OCI-LY1 (cell line): ENCODE data around the gene CACNA2D1.

Experiments used
- H2AFZ ChIP-seq: fragments of 200-600 bp; sonication (generic), shearing (Covaris generic); 2 replicates; pipeline ENCODE4 v1.6.0; 2014; ENCODE audit warnings: antibody characterized with exemption, mild to moderate bottlenecking, low read length
- H3F3A ChIP-seq: fragments of 200-600 bp; sonication (generic), shearing (Covaris generic); 2 replicates; pipeline ENCODE4 v1.6.0; 2014; ENCODE audit warnings: mild to moderate bottlenecking, antibody characterized with exemption, low read length, moderate library complexity; ENCODE audit not compliant: insufficient read depth
- H3K27ac ChIP-seq: fragments of 200-600 bp; sonication (generic); 2 replicates; pipeline ENCODE4 v1.5.1; 2014; ENCODE audit warnings: low read length, mixed run types, mild to moderate bottlenecking, low read depth; ENCODE audit not compliant: poor library complexity, severe bottlenecking
- H3K27me3 ChIP-seq: fragments of 200-600 bp; sonication (generic); 2 replicates; pipeline ENCODE4 v1.6.0; 2014; ENCODE audit warnings: antibody characterized with exemption, mild to moderate bottlenecking, low read length, moderate library complexity; ENCODE audit not compliant: insufficient read depth
- H3K36me3 ChIP-seq: fragments of 200-600 bp; sonication (generic); 2 replicates; pipeline ENCODE4 v1.6.1; 2014; ENCODE audit warnings: mild to moderate bottlenecking, antibody characterized with exemption, low read length, moderate library complexity, mixed read lengths; ENCODE audit not compliant: insufficient read depth
- H3K4me1 ChIP-seq: fragments of 200-600 bp; sonication (generic); 2 replicates; pipeline ENCODE4 v1.5.1; 2014; ENCODE audit warnings: mild to moderate bottlenecking, low read length, moderate library complexity; ENCODE audit not compliant: insufficient read depth, severe bottlenecking
- H3K4me2 ChIP-seq: fragments of 200-600 bp; sonication (generic), shearing (Covaris generic); 2 replicates; pipeline ENCODE4 v1.6.1; 2014; ENCODE audit warnings: low read length
- H3K4me3 ChIP-seq: fragments of 200-600 bp; sonication (generic); 2 replicates; pipeline ENCODE4 v1.5.1; 2014; ENCODE audit warnings: low read length, low read depth, mild to moderate bottlenecking, mixed read lengths; ENCODE audit not compliant: poor library complexity, severe bottlenecking
- H3K79me2 ChIP-seq: fragments of 200-600 bp; shearing (Covaris generic); 2 replicates; pipeline ENCODE4 v1.6.1; 2016; ENCODE audit warnings: mixed run types, low read length, mixed read lengths; ENCODE audit not compliant: insufficient read depth
- H3K9ac ChIP-seq: fragments of 200-600 bp; sonication (generic), shearing (Covaris generic); 2 replicates; pipeline ENCODE4 v1.6.1; 2014; ENCODE audit warnings: mild to moderate bottlenecking, low read length, mixed read lengths
- H3K9me2 ChIP-seq: fragments of 200-600 bp; sonication (generic), shearing (Covaris generic); 2 replicates; pipeline ENCODE4 v1.6.1; 2014; ENCODE audit warnings: low read depth, mild to moderate bottlenecking, low read length, mixed read lengths
- H3K9me3 ChIP-seq: fragments of 200-600 bp; shearing (Covaris generic); 2 replicates; pipeline ENCODE4 v1.6.1; 2014; ENCODE audit warnings: low read length, mixed read lengths
- H4K20me1 ChIP-seq: fragments of 200-600 bp; sonication (generic), shearing (Covaris generic); 2 replicates; pipeline ENCODE4 v1.6.0; 2016; ENCODE audit warnings: mild to moderate bottlenecking, low read length; ENCODE audit not compliant: insufficient read depth
- CTCF ChIP-seq: fragments of 200-600 bp; sonication (generic), shearing (Covaris generic); IDR thresholded peaks from 2 replicates; pipeline ENCODE4 v1.5.1; 2017; ENCODE audit warnings: mild to moderate bottlenecking, antibody characterized with exemption, low read length, moderate library complexity, mixed read lengths
- EZH2 ChIP-seq: fragments of 200-600 bp; sonication (generic), shearing (Covaris generic); IDR thresholded peaks from 2 replicates; pipeline ENCODE4 v1.8.0; 2017; ENCODE audit warnings: borderline replicate concordance, mixed run types, mild to moderate bottlenecking, antibody characterized with exemption, low read length, moderate library complexity, mixed read lengths

The CACNA2D1 gene

GRCh38 chr7:82109288-82109687, 334.3 kb downstream of the CACNA2D1 start:
- no peak overlapping the region for H3K27ac ChIP-seq
- no peaks in the 10 kb centered on the region for H4K20me1 ChIP-seq
- H2AFZ ChIP-seq, result no peak overlapping the region
- no peak overlapping the region for H3K4me3 ChIP-seq
- H3K4me1 ChIP-seq, result no peaks in the 10 kb centered on the region
- no peaks in the 10 kb centered on the region for H3K9me3 ChIP-seq
- H3K36me3 ChIP-seq, result no peaks in the 10 kb centered on the region
- no peak overlapping the region for H3K9ac ChIP-seq
- no peaks in the 10 kb centered on the region for H3F3A ChIP-seq
- H3K9me2 ChIP-seq, result no peaks in the 10 kb centered on the region
- no peaks in the 10 kb centered on the region for H3K79me2 ChIP-seq
- H3K27me3 ChIP-seq, result no peaks in the 10 kb centered on the region
- H3K4me2 ChIP-seq, result no peak overlapping the region
- TF ChIP-seq EZH2, result no peak
- no peak for TF ChIP-seq CTCF

- H3F3A ChIP-seq, result no peaks in the 10 kb centered on the region
- no peaks in the 10 kb centered on the region for H3K9me3 ChIP-seq
- TF ChIP-seq EZH2, result no peak
- TF ChIP-seq CTCF, result no peak
- H2AFZ ChIP-seq, result no peak overlapping the region
- H3K9ac ChIP-seq, result no peak overlapping the region
- no peaks in the 10 kb centered on the region for H3K36me3 ChIP-seq
- no peaks in the 10 kb centered on the region for H3K79me2 ChIP-seq
- no peaks in the 10 kb centered on the region for H4K20me1 ChIP-seq
- no peaks in the 10 kb centered on the region for H3K27me3 ChIP-seq
- H3K4me1 ChIP-seq, result no peaks in the 10 kb centered on the region
- H3K9me2 ChIP-seq, result 0 out of 2 replicates have a peak, but pooled peaks cover 4% of the 10 kb centered on the region
- H3K27ac ChIP-seq, result no peak overlapping the region
- H3K4me3 ChIP-seq, result no peak overlapping the region
- H3K4me2 ChIP-seq, result no peak overlapping the region
These were observed 337.4 kb downstream of the CACNA2D1 start for GRCh38 chr7:82106201-82106600.

GRCh38 chr7:82105463-82105862, 338.1 kb downstream of the CACNA2D1 start:
- no peak overlapping the region for H3K27ac ChIP-seq
- no peaks in the 10 kb centered on the region for H3K27me3 ChIP-seq
- H2AFZ ChIP-seq, result no peak overlapping the region
- no peaks in the 10 kb centered on the region for H3F3A ChIP-seq
- no peaks in the 10 kb centered on the region for H3K79me2 ChIP-seq
- no peaks in the 10 kb centered on the region for H3K36me3 ChIP-seq
- TF ChIP-seq CTCF (no peak), EZH2 (no peak)
- no peaks in the 10 kb centered on the region for H3K4me1 ChIP-seq
- no peak overlapping the region for H3K4me3 ChIP-seq
- no peaks in the 10 kb centered on the region for H3K9me3 ChIP-seq
- H3K4me2 ChIP-seq, result no peak overlapping the region
- no peaks in the 10 kb centered on the region for H4K20me1 ChIP-seq
- no peak overlapping the region for H3K9ac ChIP-seq
- H3K9me2 ChIP-seq, result 0 out of 2 replicates have a peak, but pooled peaks cover 4% of the 10 kb centered on the region
